Left renal pelvis (tissue), 4 donors: Measurements from ENCODE around the gene TRAP1. TPM values are rescaled to one million over a fixed set of nuclear protein-coding genes. Genes with fewer than 3 reads are reported as not detected.
"Not testable (repeated sequence)": the region's sequence is repeated elsewhere in the genome, so short reads cannot be mapped to it uniquely, and the experiment has no call there.

Experiments used
- DNase-seq, 4 donors: peaks; one replicate each; pipeline ENCODE4 v3.0.0-alpha.2; 2013; ENCODE audit warnings: low read depth in 4 of 4, low spot score in 3 of 4
- polyA plus RNA-seq, 4 donors: library from polyadenylated mRNA; unstranded; fragments of 120-200 nt; gene quantifications; one replicate each; pipeline ENCODE4 v1.2.1, GENCODE V29; 2013; ENCODE audit not compliant: insufficient read length in 4 of 4

The TRAP1 gene
- polyA plus RNA-seq, 4 donors: 67.3 to 113 (median 98.8) TPM

DNA sequence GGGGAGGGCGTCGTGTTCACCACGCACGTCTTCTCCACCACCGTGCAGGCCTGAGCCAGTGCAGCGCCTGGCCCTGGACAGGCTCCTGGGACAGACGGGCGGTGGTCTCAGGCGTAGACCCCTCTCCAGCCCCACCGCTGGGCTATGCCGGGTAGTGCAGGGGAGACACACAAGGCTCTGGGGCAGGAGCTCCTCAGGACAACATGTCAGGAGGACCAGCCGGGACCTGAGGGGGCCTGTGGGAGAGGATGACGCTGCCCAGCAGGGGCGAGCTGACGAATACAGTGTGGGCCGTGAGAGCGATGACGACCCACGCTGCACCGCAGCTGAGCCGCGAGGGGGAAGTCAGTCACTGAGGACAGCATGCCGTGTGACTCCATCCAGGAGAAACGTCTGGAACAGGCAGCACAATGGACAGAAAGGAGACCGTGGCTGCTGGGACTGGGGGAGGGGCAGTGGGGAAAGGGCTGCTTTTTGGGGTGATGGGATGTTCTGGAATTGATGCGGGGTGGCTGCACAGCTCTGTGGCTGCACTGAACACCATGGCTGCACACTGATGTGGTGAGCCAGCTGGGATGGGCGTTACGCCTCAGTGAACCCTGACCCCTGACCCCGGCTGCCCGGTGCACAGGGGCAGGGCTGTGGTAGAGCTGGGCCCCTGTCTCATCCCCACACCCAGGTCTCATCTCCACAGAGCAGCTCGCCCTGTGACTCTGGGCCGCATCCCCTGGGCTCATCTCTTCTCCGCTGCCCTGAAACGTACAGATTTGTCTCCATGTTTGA lies 42.6 kb downstream of the TRAP1 start:
- DNase-seq: no peak

GRCh38 chr16:3673676-3674377 lies 43.5 kb downstream of the TRAP1 start:
- no peak for DNase-seq

DNA sequence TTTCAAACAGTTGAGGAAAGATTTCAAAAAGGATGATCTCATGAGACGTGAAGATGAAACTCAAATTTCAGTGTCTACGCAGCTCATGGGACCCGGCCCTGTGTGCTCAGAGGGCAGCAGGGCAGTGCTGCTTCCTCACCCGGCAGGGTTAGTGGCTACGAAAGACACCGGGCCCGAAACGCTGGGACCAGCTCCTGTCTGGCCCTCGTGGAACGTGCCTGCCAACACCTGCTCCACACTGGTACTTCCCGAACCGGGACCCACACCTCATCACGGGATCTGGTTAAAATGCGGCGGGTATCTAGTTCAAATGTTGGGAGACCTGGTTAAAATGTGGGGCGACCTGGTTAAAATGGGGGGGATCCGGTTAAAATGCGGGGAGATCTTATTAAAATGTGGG lies 44.1 kb downstream of the TRAP1 start:
- no peak for DNase-seq

- DNase-seq: no peak
These were observed 44.7 kb downstream of the TRAP1 start for GRCh38 chr16:3672571-3673041.

- no peak for DNase-seq
These were observed 45.9 kb downstream of the TRAP1 start for GRCh38 chr16:3671424-3671823.

- DNase-seq: no peak
These were observed 46.6 kb downstream of the TRAP1 start for GRCh38 chr16:3670711-3671110.

GRCh38 chr16:3669082-3669481 lies 48.2 kb downstream of the TRAP1 start:
- DNase-seq: no peak

- DNase-seq: no peak
These were observed 48.7 kb downstream of the TRAP1 start for GRCh38 chr16:3668626-3669025.

DNA sequence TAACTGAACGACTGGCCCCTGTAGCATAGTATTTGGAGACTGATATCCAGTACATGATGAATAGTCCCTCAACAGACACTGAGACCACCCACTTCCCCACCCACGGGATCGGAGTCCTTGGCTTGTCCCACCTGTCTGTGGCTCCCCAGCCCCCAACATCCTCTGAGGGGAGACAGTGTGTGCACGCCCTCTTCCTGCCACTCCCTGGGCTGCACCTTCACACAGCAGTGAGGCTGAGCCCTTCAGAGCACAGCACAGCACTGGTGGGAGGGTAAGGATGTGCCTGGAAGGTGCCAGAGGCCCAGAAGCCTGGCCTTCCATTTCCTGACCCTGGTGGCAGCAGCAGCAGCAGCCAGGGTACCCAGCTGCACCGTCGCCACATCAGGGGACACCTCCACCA lies 51.8 kb downstream of the TRAP1 start:
- DNase-seq: no peak

- no peak for DNase-seq
These were observed 53.0 kb downstream of the TRAP1 start for GRCh38 chr16:3664187-3664896.

DNA sequence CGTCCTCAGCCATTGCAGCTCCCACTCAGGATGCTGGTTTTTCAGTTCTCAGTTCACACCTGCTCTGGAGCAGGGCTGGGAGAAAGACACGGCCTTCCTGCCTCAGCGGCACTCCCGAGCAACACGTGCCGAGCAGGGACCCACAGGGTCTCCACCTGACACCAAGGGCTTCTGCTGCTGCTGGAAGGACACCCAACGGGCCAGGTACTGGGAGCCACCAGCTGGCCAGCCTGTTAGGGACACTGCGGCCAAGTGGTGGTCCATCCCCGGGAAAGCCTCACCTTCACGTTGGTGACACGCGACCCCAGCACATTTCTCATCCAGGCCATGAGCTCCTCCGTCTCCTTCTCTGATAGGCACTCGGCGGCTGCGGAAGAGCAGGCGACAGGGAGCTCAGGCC lies 54.7 kb downstream of the TRAP1 start:
- DNase-seq: no peak

DNA sequence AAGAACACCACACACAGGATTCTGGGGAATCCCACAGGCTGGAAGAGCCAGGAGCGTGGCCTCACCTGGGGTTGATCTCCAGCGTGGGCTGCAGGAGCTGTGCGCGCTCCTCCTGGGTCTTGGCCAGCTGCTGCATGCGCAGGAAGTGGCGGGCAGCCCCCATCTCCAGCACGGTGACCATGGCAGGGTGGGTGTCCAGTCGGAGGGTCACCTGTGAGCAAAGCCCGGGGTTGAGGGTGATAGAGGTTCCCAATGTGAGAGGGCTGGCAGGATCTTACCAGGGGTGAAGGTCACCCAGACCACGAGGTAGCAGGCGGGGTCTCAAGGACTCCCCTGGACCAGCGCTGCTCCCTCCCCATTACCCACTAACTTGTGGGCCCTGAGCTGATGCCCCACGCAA lies 55.4 kb downstream of the TRAP1 start:
- no peak for DNase-seq

DNA sequence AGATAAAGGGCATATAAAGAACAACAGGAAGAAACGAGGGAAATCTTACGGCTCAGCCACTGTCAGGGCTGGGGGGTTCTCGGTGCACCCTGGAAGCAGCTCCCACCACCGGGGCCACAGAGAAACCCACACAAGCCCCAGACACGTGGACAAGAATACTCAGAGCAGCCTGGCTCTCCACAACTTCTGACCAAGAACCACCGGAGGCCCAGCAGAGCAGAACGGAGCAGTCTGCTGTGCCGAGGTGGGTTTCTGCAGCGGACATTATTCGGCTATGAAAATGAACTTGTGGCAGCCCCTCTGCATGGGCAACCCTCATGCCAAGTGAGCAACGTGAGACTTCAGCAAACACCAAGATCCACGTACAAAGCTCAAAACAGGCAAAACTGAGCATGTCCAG lies 56.0 kb downstream of the TRAP1 start:
- DNase-seq: no peak

GRCh38 chr16:3659251-3659650 lies 58.1 kb downstream of the TRAP1 start:
- DNase-seq: no peak

GRCh38 chr16:3656491-3657468 lies 60.5 kb downstream of the TRAP1 start:
- no peak for DNase-seq

GRCh38 chr16:3656160-3656490 lies 61.2 kb downstream of the TRAP1 start:
- DNase-seq: not testable (repeated sequence)

- DNase-seq: no peak
These were observed 61.7 kb downstream of the TRAP1 start for GRCh38 chr16:3655396-3656159.

GRCh38 chr16:3655030-3655395 lies 62.3 kb downstream of the TRAP1 start:
- no peak for DNase-seq

GRCh38 chr16:3654249-3654991 lies 62.9 kb downstream of the TRAP1 start, which contains the start of gene DNASE1:
Gene DNASE1 (plus strand): TSS chr16:3654691. CDS start chr16:3655374, 683 bp downstream.
- DNase-seq: no peak
